HCT116 (cell line): ENCODE data around the gene ACTN1.

Experiments
- EZH2 ChIP-seq: fragments of 200-600 bp; sonication (generic); IDR thresholded peaks from 2 replicates; pipeline ENCODE4 v1.6.1; 2017; ENCODE audit warnings: antibody characterized with exemption, mixed run types
- EZH2phosphoT487 ChIP-seq: fragments of 200-600 bp; IDR thresholded peaks from 2 replicates; pipeline ENCODE4 v1.6.1; 2018; ENCODE audit warnings: antibody characterized with exemption, borderline replicate concordance
- JUND ChIP-seq: IDR thresholded peaks from 2 replicates; pipeline ENCODE4 v1.6.1; 2012
- POLR2A ChIP-seq: IDR thresholded peaks from 2 replicates; pipeline ENCODE4 v1.7.0; 2011; ENCODE audit warnings: borderline replicate concordance; ENCODE audit not compliant: insufficient read depth, insufficient read length; ENCODE audit errors: extremely low read depth
- TCF7L2 ChIP-seq: IDR thresholded peaks from 2 replicates; pipeline ENCODE4 v1.7.0; 2011; ENCODE audit warnings: borderline replicate concordance, inconsistent platforms; ENCODE audit not compliant: insufficient read depth, insufficient read length; ENCODE audit errors: extremely low read depth
- YY1 ChIP-seq: IDR thresholded peaks from 2 replicates; pipeline ENCODE4 v1.6.1; 2011; ENCODE audit warnings: low read length, low read depth, moderate library complexity, mild to moderate bottlenecking; ENCODE audit not compliant: insufficient replicate concordance; ENCODE audit errors: extremely low read depth
- ZNF274 ChIP-seq: fragments of 200-500 bp; sonication (Bioruptor generic); IDR thresholded peaks from 2 replicates; pipeline ENCODE4 v1.6.1; 2014; ENCODE audit warnings: mild to moderate bottlenecking, low read depth, low read length, inconsistent platforms
- TF ChIP-seq, protein P1 (sequence below), 3 experiments: fragments of 200-600 bp in 1 of 3; sonication (generic) in 1 of 3; IDR thresholded peaks in 2 of 3; conservative IDR thresholded peaks in 1 of 3; 2 replicates each; pipeline ENCODE4 v1.5.1; 2012 to 2017; ENCODE audit warnings: low read depth in 2 of 3, low read length in 2 of 3, antibody characterized with exemption in 1 of 3, borderline replicate concordance in 1 of 3, control low read depth in 1 of 3, mild to moderate bottlenecking in 1 of 3, mixed read lengths in 1 of 3, mixed run types in 1 of 3, moderate library complexity in 1 of 3; ENCODE audit not compliant: insufficient read depth in 1 of 3
- TF ChIP-seq, protein P2 (sequence below): IDR thresholded peaks from 2 replicates; pipeline ENCODE4 v1.6.1; 2011; ENCODE audit warnings: mild to moderate bottlenecking, low read length, moderate library complexity; ENCODE audit not compliant: insufficient replicate concordance; ENCODE audit errors: extremely low read depth
- TF ChIP-seq, protein P3 (sequence below): IDR thresholded peaks from 2 replicates; pipeline ENCODE4 v1.6.1; 2012
- TF ChIP-seq, protein P4 (sequence below): IDR thresholded peaks from 2 replicates; pipeline ENCODE4 v1.6.1; 2012; ENCODE audit warnings: low read depth

DNA sequence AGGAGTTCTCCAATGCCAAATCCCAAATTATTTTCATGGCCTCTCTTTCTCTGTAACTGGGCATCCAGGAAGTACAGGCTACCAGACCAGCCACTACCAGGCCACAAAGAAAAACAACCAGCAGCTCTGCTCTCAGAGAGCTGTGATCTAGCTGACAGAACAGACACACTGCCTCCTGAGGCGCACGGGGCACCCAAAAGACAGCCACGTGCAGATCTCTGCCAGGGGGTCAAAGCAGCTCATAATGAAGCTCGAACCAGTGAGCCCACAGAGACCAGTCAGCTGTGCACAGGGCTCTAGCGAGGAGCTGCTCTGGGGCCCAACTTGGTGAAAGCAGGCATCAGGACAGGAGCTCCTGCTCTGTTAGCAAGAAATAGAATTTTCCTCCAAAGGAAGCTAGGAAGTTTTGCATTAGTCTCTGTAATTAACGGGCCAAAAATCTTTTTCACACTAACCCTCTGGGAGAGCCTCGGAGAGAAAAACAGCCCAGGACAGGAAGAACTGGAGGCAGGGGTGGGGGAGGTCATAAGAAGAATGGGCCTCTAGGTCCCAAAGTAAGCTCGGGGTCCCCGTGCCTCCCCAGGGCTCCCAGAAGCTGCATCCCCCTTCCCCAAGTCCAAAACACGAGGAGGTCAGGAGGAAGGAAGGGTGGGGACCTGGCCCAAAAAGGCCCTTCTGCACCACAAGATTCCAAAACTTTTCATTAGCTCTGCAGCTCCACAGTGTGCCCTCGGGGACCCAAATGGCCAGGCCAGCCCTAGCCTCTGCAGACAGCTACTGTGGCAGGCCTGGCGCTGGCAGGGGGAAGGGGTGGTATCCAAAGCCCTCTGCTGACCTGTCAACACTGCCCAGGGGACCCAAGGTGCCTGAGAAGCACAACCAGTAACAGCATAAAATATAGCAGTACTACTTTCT, 30.2 kb downstream of the ACTN1 start:
- TF ChIP-seq, protein P1, sequence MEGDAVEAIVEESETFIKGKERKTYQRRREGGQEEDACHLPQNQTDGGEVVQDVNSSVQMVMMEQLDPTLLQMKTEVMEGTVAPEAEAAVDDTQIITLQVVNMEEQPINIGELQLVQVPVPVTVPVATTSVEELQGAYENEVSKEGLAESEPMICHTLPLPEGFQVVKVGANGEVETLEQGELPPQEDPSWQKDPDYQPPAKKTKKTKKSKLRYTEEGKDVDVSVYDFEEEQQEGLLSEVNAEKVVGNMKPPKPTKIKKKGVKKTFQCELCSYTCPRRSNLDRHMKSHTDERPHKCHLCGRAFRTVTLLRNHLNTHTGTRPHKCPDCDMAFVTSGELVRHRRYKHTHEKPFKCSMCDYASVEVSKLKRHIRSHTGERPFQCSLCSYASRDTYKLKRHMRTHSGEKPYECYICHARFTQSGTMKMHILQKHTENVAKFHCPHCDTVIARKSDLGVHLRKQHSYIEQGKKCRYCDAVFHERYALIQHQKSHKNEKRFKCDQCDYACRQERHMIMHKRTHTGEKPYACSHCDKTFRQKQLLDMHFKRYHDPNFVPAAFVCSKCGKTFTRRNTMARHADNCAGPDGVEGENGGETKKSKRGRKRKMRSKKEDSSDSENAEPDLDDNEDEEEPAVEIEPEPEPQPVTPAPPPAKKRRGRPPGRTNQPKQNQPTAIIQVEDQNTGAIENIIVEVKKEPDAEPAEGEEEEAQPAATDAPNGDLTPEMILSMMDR (IDR thresholded peaks at IDR 0.05 in 2 of 3, conservative IDR thresholded peaks at IDR 0.05 in 1 of 3; ENCODE audit: borderline replicate concordance in 1 of 3, insufficient read depth in 1 of 3, low read depth in 2 of 3, low read length in 2 of 3) = no peak
- TF ChIP-seq TCF7L2 (no peak), EZH2 (no peak), YY1 (no peak), POLR2A (no peak), EZH2phosphoT487 (no peak), ZNF274 (no peak), JUND (no peak)
- TF ChIP-seq, protein P2, sequence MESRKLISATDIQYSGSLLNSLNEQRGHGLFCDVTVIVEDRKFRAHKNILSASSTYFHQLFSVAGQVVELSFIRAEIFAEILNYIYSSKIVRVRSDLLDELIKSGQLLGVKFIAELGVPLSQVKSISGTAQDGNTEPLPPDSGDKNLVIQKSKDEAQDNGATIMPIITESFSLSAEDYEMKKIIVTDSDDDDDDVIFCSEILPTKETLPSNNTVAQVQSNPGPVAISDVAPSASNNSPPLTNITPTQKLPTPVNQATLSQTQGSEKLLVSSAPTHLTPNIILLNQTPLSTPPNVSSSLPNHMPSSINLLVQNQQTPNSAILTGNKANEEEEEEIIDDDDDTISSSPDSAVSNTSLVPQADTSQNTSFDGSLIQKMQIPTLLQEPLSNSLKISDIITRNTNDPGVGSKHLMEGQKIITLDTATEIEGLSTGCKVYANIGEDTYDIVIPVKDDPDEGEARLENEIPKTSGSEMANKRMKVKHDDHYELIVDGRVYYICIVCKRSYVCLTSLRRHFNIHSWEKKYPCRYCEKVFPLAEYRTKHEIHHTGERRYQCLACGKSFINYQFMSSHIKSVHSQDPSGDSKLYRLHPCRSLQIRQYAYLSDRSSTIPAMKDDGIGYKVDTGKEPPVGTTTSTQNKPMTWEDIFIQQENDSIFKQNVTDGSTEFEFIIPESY = no peak
- TF ChIP-seq, protein P3, sequence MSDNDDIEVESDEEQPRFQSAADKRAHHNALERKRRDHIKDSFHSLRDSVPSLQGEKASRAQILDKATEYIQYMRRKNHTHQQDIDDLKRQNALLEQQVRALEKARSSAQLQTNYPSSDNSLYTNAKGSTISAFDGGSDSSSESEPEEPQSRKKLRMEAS = no peak
- TF ChIP-seq, protein P4, sequence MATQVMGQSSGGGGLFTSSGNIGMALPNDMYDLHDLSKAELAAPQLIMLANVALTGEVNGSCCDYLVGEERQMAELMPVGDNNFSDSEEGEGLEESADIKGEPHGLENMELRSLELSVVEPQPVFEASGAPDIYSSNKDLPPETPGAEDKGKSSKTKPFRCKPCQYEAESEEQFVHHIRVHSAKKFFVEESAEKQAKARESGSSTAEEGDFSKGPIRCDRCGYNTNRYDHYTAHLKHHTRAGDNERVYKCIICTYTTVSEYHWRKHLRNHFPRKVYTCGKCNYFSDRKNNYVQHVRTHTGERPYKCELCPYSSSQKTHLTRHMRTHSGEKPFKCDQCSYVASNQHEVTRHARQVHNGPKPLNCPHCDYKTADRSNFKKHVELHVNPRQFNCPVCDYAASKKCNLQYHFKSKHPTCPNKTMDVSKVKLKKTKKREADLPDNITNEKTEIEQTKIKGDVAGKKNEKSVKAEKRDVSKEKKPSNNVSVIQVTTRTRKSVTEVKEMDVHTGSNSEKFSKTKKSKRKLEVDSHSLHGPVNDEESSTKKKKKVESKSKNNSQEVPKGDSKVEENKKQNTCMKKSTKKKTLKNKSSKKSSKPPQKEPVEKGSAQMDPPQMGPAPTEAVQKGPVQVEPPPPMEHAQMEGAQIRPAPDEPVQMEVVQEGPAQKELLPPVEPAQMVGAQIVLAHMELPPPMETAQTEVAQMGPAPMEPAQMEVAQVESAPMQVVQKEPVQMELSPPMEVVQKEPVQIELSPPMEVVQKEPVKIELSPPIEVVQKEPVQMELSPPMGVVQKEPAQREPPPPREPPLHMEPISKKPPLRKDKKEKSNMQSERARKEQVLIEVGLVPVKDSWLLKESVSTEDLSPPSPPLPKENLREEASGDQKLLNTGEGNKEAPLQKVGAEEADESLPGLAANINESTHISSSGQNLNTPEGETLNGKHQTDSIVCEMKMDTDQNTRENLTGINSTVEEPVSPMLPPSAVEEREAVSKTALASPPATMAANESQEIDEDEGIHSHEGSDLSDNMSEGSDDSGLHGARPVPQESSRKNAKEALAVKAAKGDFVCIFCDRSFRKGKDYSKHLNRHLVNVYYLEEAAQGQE = no peak
